Glutamatergic neuron (in vitro differentiated cells): ENCODE measurements around the gene ZCCHC7. TPM values are rescaled to one million over a fixed set of nuclear protein-coding genes. Genes with fewer than 3 reads are reported as not detected.

Experiments
- DNase-seq: peaks from one replicate; pipeline ENCODE4 v3.0.0; 2022
- H3K27ac Mint-ChIP-seq: one replicate; pipeline ENCODE4 v1.8.0; 2020; ENCODE audit warnings: mild to moderate bottlenecking, mixed read lengths, inconsistent platforms; ENCODE audit not compliant: unreplicated experiment
- H3K27me3 Mint-ChIP-seq: one replicate; pipeline ENCODE4 v1.8.0; 2020; ENCODE audit warnings: mild to moderate bottlenecking, moderate library complexity, mixed read lengths, inconsistent platforms; ENCODE audit not compliant: unreplicated experiment
- H3K36me3 Mint-ChIP-seq: one replicate; pipeline ENCODE4 v1.8.0; 2020; ENCODE audit warnings: mild to moderate bottlenecking, mixed read lengths, inconsistent platforms; ENCODE audit not compliant: unreplicated experiment
- H3K4me1 Mint-ChIP-seq: one replicate; pipeline ENCODE4 v1.8.0; 2020; ENCODE audit warnings: mild to moderate bottlenecking, low read depth, mixed read lengths, inconsistent platforms; ENCODE audit not compliant: unreplicated experiment
- H3K4me3 Mint-ChIP-seq: one replicate; pipeline ENCODE4 v1.8.0; 2020; ENCODE audit warnings: mild to moderate bottlenecking, mixed read lengths, inconsistent platforms; ENCODE audit not compliant: unreplicated experiment
- H3K9me3 Mint-ChIP-seq: one replicate; pipeline ENCODE4 v1.8.0; 2020; ENCODE audit warnings: mild to moderate bottlenecking, moderate library complexity, mixed read lengths, inconsistent platforms; ENCODE audit not compliant: unreplicated experiment
- total RNA-seq: library from RNA; stranded (reverse); fragmentation: NEBNext Ultra II Directional; extraction: Animal tissue kit (Norgen Biotek cat#: 25700); gene quantifications from one replicate; pipeline ENCODE4 v1.2.1, GENCODE V29; 2021; ENCODE audit not compliant: unreplicated experiment
- TF ChIP-seq, protein P1 (sequence below): fragments of 200-600 bp; sonication (generic); IDR thresholded peaks from one replicate; pipeline ENCODE4 v1.5.0; 2021; ENCODE audit not compliant: partially characterized antibody, unreplicated experiment

Gene ZCCHC7
- total RNA-seq, 1 donor from 2014 or later = 31.1 TPM

GRCh38 chr9:37141015-37141414 lies 20.6 kb downstream of the ZCCHC7 start:
- TF ChIP-seq, protein P1, sequence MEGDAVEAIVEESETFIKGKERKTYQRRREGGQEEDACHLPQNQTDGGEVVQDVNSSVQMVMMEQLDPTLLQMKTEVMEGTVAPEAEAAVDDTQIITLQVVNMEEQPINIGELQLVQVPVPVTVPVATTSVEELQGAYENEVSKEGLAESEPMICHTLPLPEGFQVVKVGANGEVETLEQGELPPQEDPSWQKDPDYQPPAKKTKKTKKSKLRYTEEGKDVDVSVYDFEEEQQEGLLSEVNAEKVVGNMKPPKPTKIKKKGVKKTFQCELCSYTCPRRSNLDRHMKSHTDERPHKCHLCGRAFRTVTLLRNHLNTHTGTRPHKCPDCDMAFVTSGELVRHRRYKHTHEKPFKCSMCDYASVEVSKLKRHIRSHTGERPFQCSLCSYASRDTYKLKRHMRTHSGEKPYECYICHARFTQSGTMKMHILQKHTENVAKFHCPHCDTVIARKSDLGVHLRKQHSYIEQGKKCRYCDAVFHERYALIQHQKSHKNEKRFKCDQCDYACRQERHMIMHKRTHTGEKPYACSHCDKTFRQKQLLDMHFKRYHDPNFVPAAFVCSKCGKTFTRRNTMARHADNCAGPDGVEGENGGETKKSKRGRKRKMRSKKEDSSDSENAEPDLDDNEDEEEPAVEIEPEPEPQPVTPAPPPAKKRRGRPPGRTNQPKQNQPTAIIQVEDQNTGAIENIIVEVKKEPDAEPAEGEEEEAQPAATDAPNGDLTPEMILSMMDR = no peak
- no peaks in the 10 kb centered on the region for H3K36me3 Mint-ChIP-seq
- no peak overlapping the region for H3K4me3 Mint-ChIP-seq
- peaks cover 19% of the 10 kb centered on the region for H3K4me1 Mint-ChIP-seq
- peak overlapping the region; percentile 19 for H3K27ac Mint-ChIP-seq
- DNase-seq = no peak
- no peaks in the 10 kb centered on the region for H3K9me3 Mint-ChIP-seq
- H3K27me3 Mint-ChIP-seq = no peaks in the 10 kb centered on the region

DNA sequence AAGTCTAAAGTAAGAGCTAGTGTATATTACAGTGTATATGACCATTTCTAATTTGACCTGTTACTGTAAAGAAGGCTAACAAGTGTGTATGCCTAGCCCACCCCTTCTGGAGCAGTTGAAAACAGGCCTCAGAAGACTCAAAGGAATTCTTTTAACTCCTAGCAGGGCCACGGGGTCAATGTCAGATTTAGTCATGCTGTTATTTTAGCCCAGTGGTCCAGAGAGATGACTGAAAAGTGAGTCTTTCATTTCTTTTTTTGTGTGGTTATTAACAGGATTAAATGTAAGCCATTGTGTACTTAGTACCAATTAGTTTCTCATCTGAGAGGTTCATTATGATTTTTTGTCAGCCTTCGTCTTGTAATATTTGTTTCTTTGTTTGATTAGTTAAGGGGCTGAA lies 24.4 kb downstream of the ZCCHC7 start:
- no peak overlapping the region for H3K27ac Mint-ChIP-seq
- peaks cover 21% of the 10 kb centered on the region for H3K4me1 Mint-ChIP-seq

GRCh38 chr9:37146410-37146809 lies 26.0 kb downstream of the ZCCHC7 start:
- TF ChIP-seq, protein P1 = no peak
- no peaks in the 10 kb centered on the region for H3K9me3 Mint-ChIP-seq
- peaks cover 14% of the 10 kb centered on the region for H3K4me1 Mint-ChIP-seq
- DNase-seq = no peak
- H3K4me3 Mint-ChIP-seq = no peak overlapping the region
- no peak overlapping the region for H3K27ac Mint-ChIP-seq
- H3K36me3 Mint-ChIP-seq = no peaks in the 10 kb centered on the region
- H3K27me3 Mint-ChIP-seq = no peaks in the 10 kb centered on the region

More for the DNA sequence above, 24.4 kb downstream of the ZCCHC7 start:
- H3K4me3 Mint-ChIP-seq = no peak overlapping the region
- H3K9me3 Mint-ChIP-seq = no peaks in the 10 kb centered on the region
- no peak for DNase-seq
- H3K36me3 Mint-ChIP-seq = no peaks in the 10 kb centered on the region
- TF ChIP-seq, protein P1 = no peak
- no peaks in the 10 kb centered on the region for H3K27me3 Mint-ChIP-seq

DNA sequence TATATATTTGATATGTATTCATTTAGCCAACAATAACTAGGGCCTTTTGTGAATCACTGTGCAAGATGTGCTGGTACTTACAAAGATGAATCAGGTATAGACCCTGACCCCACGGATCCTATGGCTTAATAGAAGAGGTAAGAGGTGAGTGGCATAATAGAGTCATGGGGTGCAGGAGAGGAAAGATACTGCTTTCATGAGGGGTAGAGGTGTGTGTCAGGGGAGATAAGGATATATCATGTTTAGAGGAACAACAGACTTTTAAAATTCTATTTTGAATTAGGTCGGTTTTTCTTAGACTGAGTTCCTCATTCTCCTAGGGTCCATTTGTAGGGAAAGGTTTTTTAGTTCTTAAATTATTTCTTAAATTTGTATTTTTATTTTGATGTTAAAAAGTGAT lies 27.8 kb downstream of the ZCCHC7 start:
- Mint-ChIP-seq H3K4me1 (peaks cover 11% of the 10 kb centered on the region), H3K36me3 (no peaks in the 10 kb centered on the region), H3K9me3 (no peaks in the 10 kb centered on the region), H3K27ac (no peak overlapping the region), H3K27me3 (no peaks in the 10 kb centered on the region), H3K4me3 (no peak overlapping the region)
- no peak for DNase-seq
- TF ChIP-seq, protein P1 = no peak

DNA sequence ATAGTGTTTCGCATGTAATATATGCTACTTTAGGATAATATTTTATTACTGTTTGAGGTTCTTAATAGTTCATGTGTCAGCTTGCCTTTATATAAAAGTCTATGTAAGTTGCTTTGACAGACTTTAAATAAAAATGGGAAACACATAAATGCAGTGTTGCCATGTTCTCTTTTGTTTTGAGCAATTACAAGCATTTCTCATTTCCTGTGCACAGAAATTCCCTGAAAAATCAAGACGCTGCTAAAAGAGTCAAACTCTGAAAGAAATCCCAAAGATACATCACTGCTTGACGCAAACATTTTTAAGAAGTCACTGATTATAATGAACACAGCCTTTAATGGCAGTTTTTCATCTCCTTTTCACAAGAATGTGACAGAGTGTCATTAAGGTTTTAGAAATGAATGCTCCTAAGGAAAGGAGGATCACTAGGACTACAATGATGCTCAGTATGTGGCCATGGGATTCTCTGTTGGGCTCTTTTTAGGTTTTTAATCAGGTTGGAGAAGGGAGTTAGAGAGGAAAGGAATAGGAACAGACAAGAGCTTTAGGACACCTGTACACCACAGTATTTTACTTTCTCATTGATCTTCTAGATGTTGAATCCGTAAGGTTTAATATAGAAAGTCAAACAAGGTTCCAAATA lies 29.4 kb downstream of the ZCCHC7 start:
- TF ChIP-seq, protein P1 = no peak
- H3K4me1 Mint-ChIP-seq = peaks cover 8% of the 10 kb centered on the region
- no peak overlapping the region for H3K4me3 Mint-ChIP-seq
- H3K36me3 Mint-ChIP-seq = no peaks in the 10 kb centered on the region
- H3K27ac Mint-ChIP-seq = no peak overlapping the region
- peaks cover under 1% of the 10 kb centered on the region for H3K9me3 Mint-ChIP-seq
- H3K27me3 Mint-ChIP-seq = no peaks in the 10 kb centered on the region
- DNase-seq = no peak
